ENCODE data around the gene FADD. TPM values are rescaled to one million over a fixed set of nuclear protein-coding genes. Genes with fewer than 3 reads are reported as not detected.
A peak's percentile ranks its signal among the peaks of the same experiment; 100 is the strongest.

FADD gene
- total and polyA plus RNA-seq, 2 donors (not counting 3 experiments of a cell fraction or from before 2014, with no cell fraction given): 35.4 to 45.1 TPM

DNA sequence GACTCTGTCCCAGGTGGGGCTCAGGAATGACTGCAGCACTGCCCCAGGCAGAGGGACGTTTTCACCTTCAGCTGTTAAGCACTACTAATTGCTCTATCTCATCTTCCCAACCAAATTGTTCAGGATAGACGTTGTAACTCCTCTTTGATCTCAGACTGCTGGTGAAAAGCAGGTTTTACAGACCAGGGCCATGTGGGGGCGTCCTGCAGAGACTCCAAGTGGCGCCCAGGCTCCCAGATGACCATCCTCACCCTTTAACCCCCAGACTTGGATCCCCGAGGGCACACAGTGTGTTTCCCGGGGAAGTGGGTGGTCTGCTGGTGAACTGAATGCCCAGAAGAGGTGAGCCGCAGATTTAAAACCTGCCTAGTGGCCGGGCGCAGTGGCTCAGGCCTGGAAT lies 23.9 kb downstream of the FADD start:
- POLR2A ChIA-PET: no interaction called here
- Histone ChIP-seq H3K4me2 (ENCODE audit: insufficient read depth, low read length) (no peak overlapping the region), H3K4me1 (ENCODE audit: control insufficient read depth, extremely low read depth, insufficient read depth, low read length) (no peaks in the 10 kb centered on the region), H3K4me3 (replicated peaks in 1 of 3; ENCODE audit: insufficient read depth in 1 of 3, low read depth in 1 of 3, low read length in 3 of 3) (no peak overlapping the region), H3K27me3 (ENCODE audit: control insufficient read depth in 2 of 2, insufficient read depth in 2 of 2, low read length in 2 of 2) (peaks cover 0 to 3% of the 10 kb centered on the region in 2 experiments), H3K79me2 (ENCODE audit: control insufficient read depth, insufficient read depth, low read length) (no peaks in the 10 kb centered on the region), H2AFZ (ENCODE audit: low read depth, low read length) (no peak overlapping the region), H3K27ac (ENCODE audit: insufficient read depth, low read depth, low read length) (no peak overlapping the region), H3K9me1 (replicated peaks; ENCODE audit: control insufficient read depth, extremely low read depth, insufficient read depth, low read length) (no peaks in the 10 kb centered on the region), H3K36me3 (ENCODE audit: control insufficient read depth in 2 of 2, extremely low read depth in 1 of 2, insufficient read depth in 2 of 2, low read length in 2 of 2) (no peaks in the 10 kb centered on the region), H3K9ac (replicated peaks; ENCODE audit: extremely low read depth, insufficient read depth, low read length) (no peak overlapping the region), H4K20me1 (replicated peaks; ENCODE audit: control insufficient read depth, extremely low read depth, insufficient read depth, low read length) (no peaks in the 10 kb centered on the region), H3K9me3 (replicated peaks; ENCODE audit: control insufficient read depth, insufficient read depth, low read length) (no peaks in the 10 kb centered on the region)
- TF ChIP-seq FOS (IDR thresholded peaks at IDR 0.05; ENCODE audit: borderline replicate concordance, insufficient read depth, low read length) (no peak), JUN (IDR thresholded peaks at IDR 0.05; ENCODE audit: borderline replicate concordance, insufficient read depth, insufficient read length, low read depth) (no peak)
- TF ChIP-seq, protein P1, sequence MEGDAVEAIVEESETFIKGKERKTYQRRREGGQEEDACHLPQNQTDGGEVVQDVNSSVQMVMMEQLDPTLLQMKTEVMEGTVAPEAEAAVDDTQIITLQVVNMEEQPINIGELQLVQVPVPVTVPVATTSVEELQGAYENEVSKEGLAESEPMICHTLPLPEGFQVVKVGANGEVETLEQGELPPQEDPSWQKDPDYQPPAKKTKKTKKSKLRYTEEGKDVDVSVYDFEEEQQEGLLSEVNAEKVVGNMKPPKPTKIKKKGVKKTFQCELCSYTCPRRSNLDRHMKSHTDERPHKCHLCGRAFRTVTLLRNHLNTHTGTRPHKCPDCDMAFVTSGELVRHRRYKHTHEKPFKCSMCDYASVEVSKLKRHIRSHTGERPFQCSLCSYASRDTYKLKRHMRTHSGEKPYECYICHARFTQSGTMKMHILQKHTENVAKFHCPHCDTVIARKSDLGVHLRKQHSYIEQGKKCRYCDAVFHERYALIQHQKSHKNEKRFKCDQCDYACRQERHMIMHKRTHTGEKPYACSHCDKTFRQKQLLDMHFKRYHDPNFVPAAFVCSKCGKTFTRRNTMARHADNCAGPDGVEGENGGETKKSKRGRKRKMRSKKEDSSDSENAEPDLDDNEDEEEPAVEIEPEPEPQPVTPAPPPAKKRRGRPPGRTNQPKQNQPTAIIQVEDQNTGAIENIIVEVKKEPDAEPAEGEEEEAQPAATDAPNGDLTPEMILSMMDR (IDR thresholded peaks at IDR 0.05; ENCODE audit: extremely low read depth in 1 of 2, insufficient read depth in 1 of 2, low read depth in 1 of 2, low read length in 2 of 2): peak; percentile 22 to 45
- dilution Hi-C loops (cut with MboI; ENCODE audit: extremely low pct_ligation_motif_present, low sequenced_read_pairs): no loop called here
- BruUV-seq (replicated peaks): no TSS peak
- DNase-seq (ENCODE audit: low read depth, low spot score) (no peak), FAIRE-seq (no peak)
- CTCF ChIA-PET: interaction anchor here (2.1 kb wide), 1 partner anchor 45 kb away, joined by 6 read pairs; no protein-coding TSS in a partner anchor
- intact Hi-C loops (cut with micrococcal nuclease): no loop called here

DNA sequence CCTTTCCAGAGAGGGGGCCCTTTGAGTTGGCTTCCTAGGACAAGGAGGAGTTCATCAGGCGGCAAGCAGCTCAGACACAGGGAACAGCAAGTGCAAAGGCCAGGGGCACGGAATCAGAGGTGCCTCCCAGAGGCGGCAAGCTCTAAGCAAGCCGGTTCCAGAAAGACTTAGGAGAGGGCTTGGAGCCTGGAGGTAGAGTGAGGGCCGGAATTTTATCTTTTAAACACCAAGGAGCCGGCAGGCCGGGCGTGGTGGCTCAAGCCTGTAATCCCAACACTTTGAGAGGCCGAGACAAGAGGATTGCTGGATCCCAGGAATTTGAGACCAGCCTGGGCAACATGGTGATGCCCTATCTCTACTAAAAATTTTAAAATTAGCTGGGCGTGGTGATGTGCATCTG lies 26.6 kb downstream of the FADD start:
- H3K27me3 ChIP-seq (ENCODE audit: control insufficient read depth in 2 of 2, insufficient read depth in 2 of 2, low read length in 2 of 2): no peaks in the 10 kb centered on the region
- TF ChIP-seq EZH2 (IDR thresholded peaks at IDR 0.05; ENCODE audit: borderline replicate concordance, low read depth, low read length, severe bottlenecking): no peak
- no TSS peak for BruUV-seq (replicated peaks)
- FAIRE-seq (no peak), DNase-seq (ENCODE audit: low read depth, low spot score) (no peak)
- H3K79me2 ChIP-seq (ENCODE audit: control insufficient read depth, insufficient read depth, low read length): no peaks in the 10 kb centered on the region
- H3K9ac ChIP-seq (replicated peaks; ENCODE audit: extremely low read depth, insufficient read depth, low read length): no peak overlapping the region
- H2AFZ ChIP-seq (ENCODE audit: low read depth, low read length): no peak overlapping the region
- H3K36me3 ChIP-seq (ENCODE audit: control insufficient read depth in 2 of 2, extremely low read depth in 1 of 2, insufficient read depth in 2 of 2, low read length in 2 of 2): no peaks in the 10 kb centered on the region
- H3K9me1 ChIP-seq (replicated peaks; ENCODE audit: control insufficient read depth, extremely low read depth, insufficient read depth, low read length): no peaks in the 10 kb centered on the region
- H3K4me1 ChIP-seq (ENCODE audit: control insufficient read depth, extremely low read depth, insufficient read depth, low read length): peaks cover 7% of the 10 kb centered on the region
- H3K27ac ChIP-seq (ENCODE audit: insufficient read depth, low read depth, low read length): no peak overlapping the region
- no peaks in the 10 kb centered on the region for H4K20me1 ChIP-seq (replicated peaks; ENCODE audit: control insufficient read depth, extremely low read depth, insufficient read depth, low read length)
- intact Hi-C loops (cut with micrococcal nuclease) (no loop called here), dilution Hi-C loops (cut with MboI; ENCODE audit: extremely low pct_ligation_motif_present, low sequenced_read_pairs) (no loop called here)
- ChIA-PET CTCF (interaction anchor here (1.2 to 1.4 kb wide), 3 partner anchors 8 to 311 kb away, joined by 3 read pairs; no protein-coding TSS in a partner anchor), POLR2A (no interaction called here)
- H3K4me2 ChIP-seq (ENCODE audit: insufficient read depth, low read length): no peak overlapping the region
- H3K4me3 ChIP-seq (replicated peaks in 1 of 3; ENCODE audit: insufficient read depth in 1 of 3, low read depth in 1 of 3, low read length in 3 of 3): no peak overlapping the region
- H3K9me3 ChIP-seq (replicated peaks; ENCODE audit: control insufficient read depth, insufficient read depth, low read length): no peaks in the 10 kb centered on the region

Measured in endothelial cell of umbilical vein (primary cell).